SK-MEL-5 (cell line): ENCODE data around the gene AKAP9. TPM values are rescaled to one million over a fixed set of nuclear protein-coding genes. Genes with fewer than 3 reads are reported as not detected.
"Not testable (repeated sequence)": the region's sequence is repeated elsewhere in the genome, so short reads cannot be mapped to it uniquely, and the experiment has no call there.

Experiments
- DNase-seq: peaks from one replicate; pipeline ENCODE4 v3.0.0-alpha.2; 2016; ENCODE audit warnings: low read depth, low spot score
- in situ Hi-C: cut with HindIII; loops from 2 replicates; pipeline ENCODE4 v1.10.0; 2016; ENCODE audit warnings: low sequenced_read_pairs, high pct_unique_total_duplicates, low pct_unique_long_range_greater_than_20kb
- total RNA-seq: library from RNA; depleted of rRNA; stranded (reverse); fragments of >200 nt; shearing (Covaris generic); gene quantifications from 2 replicates; pipeline ENCODE4 v1.2.3, GENCODE V29; 2014

AKAP9 gene
- total RNA-seq, 1 experiment from 2014 or later = 42.0 TPM

- in situ Hi-C loops = no loop called here
- DNase-seq = no peak
Observed at GRCh38 chr7:91929463-91929862, 11.2 kb upstream of the AKAP9 start.

DNA sequence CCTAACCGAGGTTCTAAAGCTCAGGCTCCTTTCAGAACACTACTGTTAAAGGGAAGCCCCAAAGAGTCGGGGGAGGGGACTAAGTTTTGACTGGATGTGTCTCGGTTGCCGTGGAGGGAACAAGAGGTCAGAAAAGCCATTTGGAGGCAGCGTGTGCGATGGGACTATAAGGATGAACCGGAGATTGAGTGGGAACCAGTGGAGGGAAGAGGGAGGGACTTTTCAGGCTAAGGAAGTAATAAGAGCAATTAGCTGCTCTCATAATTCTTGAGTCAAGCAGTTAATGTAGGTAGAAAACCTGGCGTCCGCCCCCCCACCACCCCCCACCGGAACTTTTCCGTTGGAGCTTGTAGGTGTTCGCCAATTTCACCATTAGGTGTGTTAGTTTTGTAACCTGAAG, 491 bp upstream of the AKAP9 start:
- DNase-seq = peak; percentile 54
- in situ Hi-C loops = no loop called here

DNA sequence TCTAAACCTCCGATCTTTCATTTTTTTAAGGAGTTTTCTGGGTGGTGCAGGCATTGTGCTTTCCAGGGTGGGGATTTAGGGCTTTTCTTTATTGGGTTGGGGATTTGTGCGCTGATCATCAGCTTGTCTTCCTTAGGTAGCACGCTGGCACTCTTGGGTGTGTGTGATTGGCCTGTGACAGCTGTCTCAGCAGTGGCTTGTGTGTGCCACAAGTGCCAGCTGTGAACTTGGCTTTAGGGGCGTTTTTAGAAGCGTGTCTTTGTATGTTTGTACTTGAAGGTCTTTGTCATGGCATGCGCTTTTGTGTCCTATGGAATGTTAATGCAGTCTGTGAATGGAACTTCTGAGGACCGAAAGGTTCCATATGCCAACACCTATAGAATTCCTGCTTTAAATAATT, 788 bp downstream of the AKAP9 start:
- in situ Hi-C loops = no loop called here
- DNase-seq = peak; percentile 38

DNA sequence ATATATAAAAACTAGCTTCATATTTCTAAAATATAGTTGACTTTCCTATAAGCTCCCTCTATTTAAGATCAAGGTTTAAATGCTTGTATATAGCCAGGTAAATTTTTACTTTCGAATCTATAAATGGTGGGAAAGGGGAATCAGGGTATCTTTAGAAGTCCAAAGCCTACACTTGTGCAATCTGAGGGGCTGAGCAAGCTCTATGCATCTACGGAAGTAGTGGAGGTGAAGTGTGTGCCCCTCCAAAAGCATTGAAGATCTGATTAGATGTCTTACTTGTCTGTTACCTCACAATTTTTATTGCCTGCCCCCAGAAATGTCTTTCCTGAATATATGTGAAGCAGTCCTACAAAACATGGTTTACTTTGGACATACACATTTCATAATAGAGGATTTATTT, 1.6 kb downstream of the AKAP9 start:
- in situ Hi-C loops = no loop called here
- no peak for DNase-seq

- in situ Hi-C loops, DNase-seq: not testable (repeated sequence)
Observed at GRCh38 chr7:91944970-91945369, 4.3 kb downstream of the AKAP9 start.

- in situ Hi-C loops = no loop called here
- peak; percentile 37 for DNase-seq
Observed at GRCh38 chr7:91945476-91945875, 4.8 kb downstream of the AKAP9 start.

- in situ Hi-C loops = no loop called here
- no peak for DNase-seq
Observed at GRCh38 chr7:91946549-91946948, 5.9 kb downstream of the AKAP9 start.

- in situ Hi-C loops = no loop called here
- no peak for DNase-seq
Observed at GRCh38 chr7:91947948-91948347, 7.3 kb downstream of the AKAP9 start.

DNA sequence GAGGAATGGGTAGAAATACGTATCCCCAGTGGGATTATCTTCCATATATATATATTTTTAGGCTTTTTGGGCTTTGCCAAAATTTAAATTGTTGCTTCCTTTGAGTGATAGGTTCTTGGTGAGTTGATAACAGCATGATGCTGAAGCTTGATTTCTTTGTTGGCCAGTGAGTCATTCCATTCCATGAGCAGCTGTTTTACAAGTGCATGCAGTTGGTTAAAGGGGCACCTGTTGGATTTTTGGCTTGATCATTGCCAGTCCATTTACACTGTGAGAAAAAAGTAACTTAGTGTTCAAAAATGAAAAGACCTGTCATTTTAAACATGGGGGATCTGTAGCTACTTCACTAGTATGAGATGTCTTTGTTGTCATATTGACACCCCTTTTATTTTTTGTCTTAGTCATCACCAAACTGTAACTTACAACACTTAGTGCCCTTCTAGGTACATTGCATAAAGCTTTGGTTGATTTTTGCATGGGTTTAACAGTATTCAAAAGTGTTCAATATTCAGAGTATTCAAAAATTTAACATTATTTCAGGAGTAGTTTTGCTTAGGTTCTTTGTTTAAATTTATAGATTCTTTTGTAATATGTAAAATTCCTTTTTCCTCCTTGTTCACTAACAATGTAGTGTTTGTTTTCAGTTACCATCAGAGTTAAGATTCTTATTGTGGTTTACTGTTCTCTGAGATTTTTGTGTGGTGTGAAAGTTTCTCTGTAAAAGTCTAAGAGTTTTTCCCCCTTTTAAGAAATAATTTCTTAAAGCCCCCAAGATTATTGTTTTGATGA, 8.8 kb downstream of the AKAP9 start:
- in situ Hi-C loops = no loop called here
- peak; percentile 24 for DNase-seq

GRCh38 chr7:91953618-91954017, 13.0 kb downstream of the AKAP9 start:
- peak; percentile 53 for DNase-seq
- in situ Hi-C loops = no loop called here

DNA sequence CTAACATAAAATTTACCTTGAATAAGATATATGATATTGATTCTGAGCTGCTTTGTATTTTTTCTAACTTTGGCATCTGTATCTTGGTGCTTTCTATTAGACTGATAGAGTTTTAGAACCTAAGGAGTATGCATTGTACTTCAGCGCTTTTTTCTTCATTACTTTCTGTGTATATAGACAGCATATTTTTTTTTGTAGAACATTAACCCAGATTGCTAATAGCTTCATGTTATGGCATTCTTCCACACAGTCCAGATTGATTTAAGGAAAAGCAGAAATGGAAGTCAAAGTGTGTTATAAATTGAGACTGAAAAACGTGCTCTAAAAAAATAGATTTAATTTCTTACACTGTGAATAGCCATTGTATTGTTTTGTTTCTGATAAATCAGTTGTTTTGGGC, 15.8 kb downstream of the AKAP9 start:
- DNase-seq, in situ Hi-C loops: not testable (repeated sequence)

DNA sequence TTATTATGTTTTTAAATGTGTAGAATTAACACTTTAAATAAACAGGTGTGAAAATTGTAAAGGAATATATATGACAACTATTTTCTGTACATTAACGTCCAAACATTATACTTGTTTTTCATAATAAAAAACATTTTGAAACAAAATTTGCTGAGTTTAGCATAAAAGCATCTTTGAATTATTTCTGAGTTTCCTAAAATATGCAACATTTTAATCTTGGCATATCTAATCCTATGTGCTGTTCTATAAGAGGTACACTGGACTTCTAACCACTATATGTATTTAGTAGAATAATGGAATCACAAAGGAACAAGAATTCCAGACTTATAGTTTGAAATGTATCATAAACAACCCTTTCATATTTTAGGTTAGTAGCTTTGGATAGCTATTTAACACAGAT, 16.6 kb downstream of the AKAP9 start:
- in situ Hi-C loops = no loop called here
- DNase-seq = no peak

DNA sequence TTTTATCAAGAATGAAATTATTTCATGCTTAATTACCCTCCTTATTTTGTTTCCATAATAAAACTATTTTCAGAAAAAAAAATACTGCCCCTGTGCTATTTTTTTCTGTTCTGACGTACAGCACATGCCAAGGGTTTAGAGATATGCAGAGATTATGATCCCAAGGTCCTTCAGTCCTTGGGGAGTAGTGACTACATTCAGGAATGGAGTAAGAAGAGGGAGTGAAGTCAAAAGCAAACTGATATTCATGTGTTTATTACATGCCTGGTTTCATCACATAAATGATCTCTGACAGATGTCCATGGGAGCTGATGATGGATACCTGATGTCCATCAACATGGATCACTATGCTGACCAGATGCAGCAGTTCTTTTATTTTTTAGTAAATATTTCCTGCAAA, 17.2 kb downstream of the AKAP9 start:
- in situ Hi-C loops = no loop called here
- DNase-seq = no peak

GRCh38 chr7:91959023-91959422, 18.4 kb downstream of the AKAP9 start:
- in situ Hi-C loops = no loop called here
- DNase-seq = no peak

DNA sequence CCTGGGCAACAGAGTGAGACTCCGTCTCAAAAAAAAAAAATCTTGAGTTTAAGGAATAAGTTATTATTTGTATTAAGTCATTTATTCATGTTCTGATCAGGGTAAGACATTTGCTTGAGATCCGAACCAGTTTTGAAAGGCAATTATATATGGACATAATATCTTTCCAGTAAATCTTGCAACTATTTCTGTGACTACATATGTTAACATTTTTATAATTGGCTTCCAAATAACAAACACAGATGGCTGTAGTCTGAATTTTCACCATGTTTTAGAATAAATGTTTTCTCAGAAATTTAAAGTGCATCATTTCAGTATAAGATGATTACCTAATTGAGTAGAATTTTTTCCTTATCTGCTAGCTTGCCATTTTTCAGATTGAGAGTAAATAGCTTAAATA, 21.2 kb downstream of the AKAP9 start:
- no peak for DNase-seq
- in situ Hi-C loops = no loop called here

- no peak for DNase-seq
- in situ Hi-C loops = no loop called here
Observed at GRCh38 chr7:91962419-91962818, 21.8 kb downstream of the AKAP9 start.

DNA sequence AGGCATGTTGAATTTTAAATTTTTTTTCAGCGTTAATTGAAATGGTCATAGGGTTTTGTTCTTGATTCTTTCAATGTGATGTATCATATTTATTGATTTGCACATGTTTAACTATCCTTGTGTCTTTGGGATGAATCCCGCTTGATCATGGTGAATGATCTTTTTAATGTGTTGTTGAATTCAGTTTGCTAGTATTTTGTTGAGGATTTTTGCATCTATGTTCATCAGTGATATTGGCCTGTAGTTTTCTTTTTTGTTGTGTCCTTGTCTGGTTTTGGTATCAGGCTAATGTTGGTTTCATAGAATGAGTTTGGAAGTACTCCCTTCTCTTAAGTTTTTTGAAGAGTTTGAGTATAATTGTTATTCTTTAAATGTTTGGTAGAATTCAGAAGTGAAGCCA, 26.9 kb downstream of the AKAP9 start:
- DNase-seq, in situ Hi-C loops: not testable (repeated sequence)

DNA sequence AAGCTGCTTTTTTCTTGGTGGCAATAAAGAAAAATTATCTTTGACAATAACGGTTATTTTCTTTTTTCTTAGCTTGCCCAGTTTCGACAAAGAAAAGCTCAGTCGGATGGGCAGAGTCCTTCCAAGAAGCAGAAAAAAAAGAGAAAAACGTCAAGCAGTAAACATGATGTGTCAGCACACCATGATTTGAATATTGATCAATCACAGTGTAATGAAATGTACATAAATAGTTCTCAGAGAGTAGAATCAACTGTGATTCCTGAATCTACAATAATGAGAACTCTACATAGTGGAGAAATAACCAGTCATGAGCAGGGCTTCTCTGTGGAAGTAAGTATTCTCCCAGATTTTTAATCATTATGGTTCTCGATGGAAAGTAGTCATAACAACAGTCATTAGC, 33.0 kb downstream of the AKAP9 start:
- no peak for DNase-seq
- in situ Hi-C loops = no loop called here

DNA sequence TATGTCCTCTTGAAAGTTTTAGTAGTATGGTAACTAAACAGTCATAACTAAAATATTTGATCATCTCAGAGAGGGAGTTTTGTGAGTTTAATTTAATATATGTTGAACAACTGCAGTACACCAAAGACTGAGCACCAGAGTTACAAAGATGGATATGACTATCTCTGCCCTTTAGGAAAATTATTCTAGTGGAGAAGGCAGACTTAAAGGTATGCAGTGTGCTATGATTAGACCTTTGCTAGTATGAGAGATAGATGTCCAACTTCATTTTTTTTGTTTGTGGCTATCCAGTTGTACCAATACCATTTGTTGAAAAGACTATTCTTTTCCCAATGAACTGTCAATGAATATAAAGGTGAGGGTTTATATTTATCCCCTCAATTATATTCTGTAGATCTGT, 33.4 kb downstream of the AKAP9 start:
- no peak for DNase-seq
- in situ Hi-C loops = no loop called here

- in situ Hi-C loops = no loop called here
- DNase-seq = no peak
Observed at GRCh38 chr7:91976743-91977142, 36.1 kb downstream of the AKAP9 start.
